ENCODE measurements around the gene VWF.
"Not testable (repeated sequence)": the region's sequence is repeated elsewhere in the genome, so short reads cannot be mapped to it uniquely, and the experiment has no call there.

VWF gene

DNA sequence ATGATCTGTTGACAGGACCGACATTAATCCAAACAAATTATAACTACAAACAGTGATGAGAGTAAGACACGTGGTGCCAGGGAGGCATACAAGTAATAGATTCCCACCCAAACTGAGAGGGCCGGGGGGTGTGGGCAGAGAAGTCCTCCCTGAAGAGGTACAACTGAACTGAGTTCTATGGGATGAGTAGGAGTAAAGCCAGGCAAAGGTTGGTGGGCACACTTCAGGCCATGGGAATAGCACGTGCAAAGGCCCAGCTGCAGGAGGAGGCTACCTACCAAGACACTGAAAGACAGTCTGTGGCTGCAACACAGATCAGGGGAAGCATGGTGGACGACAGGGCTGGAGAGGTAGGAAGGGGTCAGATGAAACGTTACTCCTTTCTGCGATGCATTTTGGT is 22.0 kb upstream of the VWF start:
- DNase-seq: no peak

- DNase-seq: no peak
Measured at GRCh38 chr12:6145564-6145963, 21.1 kb upstream of the VWF start.

DNA sequence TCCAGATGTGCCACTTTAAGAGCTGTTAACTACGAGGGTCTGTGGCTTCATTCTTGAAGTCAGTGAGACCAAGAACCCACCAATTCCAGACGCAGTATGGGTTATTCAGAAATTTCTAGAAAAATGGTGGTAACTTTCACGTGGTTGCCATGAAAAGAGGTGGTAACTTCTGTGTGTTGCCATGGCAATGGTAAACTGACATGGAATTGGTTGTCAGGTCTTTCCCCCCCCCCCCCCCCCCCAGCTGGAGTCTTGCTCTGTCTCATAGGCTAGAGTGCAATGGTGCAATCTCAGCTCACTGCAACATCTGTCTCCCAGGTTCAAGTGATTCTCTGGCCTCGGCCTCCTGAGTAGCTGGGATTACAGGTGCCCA is 18.8 kb upstream of the VWF start:
- no peak for DNase-seq

DNA sequence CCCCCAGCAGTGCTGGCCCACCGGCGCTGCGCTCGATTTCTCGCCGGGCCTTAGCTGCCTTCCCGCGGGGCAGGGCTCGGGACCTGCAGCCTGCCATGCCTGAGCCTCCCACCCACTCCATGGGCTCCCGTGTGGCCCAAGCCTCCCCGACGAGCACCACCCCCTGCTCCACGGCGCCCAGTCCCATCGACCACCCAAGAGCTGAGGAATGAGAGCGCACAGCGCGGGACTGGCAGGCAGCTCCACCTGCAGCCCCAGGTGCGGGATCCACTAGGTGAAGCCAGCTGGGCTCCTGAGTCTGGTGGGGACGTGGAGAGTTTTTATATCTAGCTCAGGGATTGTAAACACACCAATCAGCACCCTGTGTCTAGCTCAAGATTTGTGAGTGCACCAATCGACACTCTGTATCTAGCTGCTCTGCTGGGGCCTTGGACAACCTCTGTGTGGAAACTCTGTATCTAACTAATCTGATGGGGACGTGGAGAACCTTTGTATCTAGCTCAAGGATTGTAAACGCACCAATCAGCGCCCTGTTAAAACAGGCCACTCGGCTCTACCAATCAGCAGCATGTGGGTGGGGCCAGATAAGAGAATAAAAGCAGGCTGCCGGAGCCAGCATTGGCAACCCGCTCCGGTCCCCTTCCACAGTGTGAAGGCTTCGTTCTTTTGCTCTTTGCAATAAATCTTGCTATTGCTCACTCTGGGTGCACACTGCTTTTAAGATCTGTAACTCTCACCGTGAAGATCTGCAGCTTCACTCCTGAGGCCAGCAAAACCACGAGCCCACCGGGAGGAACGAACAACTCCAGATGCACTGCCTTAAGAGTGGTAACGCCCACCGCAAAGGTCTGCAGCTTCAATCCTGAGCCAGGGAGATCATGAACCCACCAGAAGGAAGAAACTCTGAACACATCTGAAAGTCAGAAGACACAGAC is 18.2 kb upstream of the VWF start:
- DNase-seq: not testable (repeated sequence)

DNA sequence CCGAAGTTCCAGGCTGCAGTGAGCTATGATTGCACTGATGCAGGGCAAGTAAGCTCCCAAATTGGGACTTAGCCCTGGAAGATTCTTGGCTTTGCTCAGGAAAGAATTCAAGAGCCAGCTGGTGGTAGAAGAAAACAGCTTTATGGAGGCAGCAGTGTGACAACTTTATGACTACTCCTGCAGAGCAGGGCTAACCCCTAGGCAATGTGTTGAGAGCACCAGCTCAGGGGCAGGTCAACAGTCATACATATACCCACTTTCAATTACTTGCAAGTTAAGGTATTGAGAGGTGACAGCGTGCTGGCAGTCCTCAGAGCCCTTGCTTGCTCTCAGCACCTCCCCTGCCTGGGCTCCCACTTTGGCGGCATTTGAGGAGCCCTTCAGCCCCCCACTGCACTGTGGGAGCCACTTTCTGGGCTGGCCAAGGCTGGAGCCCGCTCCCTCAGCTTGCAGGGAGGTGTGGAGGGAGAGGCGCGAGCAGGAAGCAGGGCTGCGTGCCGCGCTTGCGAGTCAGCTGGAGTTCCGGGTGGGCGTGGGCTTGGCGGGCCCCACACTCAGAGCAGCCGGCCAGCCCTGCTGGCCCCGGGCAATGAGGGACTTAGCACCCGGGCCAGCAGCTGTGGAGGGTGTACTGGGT is 17.4 kb upstream of the VWF start:
- DNase-seq: not testable (repeated sequence)

DNA sequence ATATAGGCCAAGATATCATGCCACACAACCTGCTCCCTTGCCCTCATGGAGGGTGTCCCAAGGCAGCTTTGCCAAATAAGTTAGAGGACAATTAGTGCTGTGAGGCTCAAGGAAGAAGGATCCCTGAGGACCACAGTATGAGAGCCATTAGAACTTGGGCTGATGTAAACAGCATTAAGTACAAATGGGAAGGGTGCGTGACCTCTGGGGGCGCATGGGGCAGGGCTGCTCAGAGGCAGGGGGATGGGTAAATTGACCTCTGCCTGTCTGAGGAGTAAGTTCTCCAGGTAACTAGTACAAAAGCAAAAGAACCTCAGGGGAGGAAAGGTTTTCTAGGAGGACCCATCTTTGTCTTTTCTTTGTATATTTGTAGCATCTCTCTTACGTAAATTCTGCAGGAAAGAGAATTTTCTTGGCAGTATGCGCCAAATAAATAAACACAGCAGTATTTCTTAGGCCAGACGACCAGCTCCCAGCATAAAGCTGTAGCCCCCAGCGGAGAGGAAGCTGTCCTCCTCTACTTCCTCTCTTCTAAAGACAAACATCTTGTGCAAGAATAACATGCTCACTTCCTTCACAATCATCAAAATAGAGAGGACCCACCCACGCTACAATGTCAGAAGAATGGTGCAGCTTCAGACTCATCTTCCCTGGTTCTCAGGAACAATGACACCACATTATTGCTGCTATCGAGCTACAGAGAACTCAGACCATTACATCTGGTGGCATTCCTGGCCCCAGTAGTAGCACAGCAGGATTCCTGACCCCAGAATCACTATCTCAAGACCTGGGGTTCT is 16.4 kb upstream of the VWF start:
- DNase-seq: peak in 3 of 56 donors; percentile 15 to 24 (median 22)

- no peak for DNase-seq
Measured at GRCh38 chr12:6135071-6135470, 10.6 kb upstream of the VWF start.

DNA sequence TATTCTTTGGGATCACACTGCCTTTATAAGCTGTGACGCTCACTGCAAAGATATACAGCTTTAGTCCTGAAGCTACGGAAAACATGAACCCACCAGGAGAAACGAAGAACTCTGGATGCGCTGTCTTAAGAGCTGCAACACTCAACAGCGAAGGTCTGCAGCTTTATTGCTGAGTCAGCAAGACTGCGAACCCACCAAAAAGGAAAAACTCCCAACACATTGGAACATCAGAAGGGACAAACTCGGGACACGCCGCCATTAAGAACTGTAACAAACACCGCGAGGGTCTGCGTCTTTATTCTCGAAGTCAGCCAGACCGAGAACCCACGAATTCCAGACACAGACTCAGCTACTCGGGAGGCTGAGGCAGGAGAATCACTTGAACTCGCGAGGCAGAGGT is 9.2 kb upstream of the VWF start:
- DNase-seq: no peak

DNA sequence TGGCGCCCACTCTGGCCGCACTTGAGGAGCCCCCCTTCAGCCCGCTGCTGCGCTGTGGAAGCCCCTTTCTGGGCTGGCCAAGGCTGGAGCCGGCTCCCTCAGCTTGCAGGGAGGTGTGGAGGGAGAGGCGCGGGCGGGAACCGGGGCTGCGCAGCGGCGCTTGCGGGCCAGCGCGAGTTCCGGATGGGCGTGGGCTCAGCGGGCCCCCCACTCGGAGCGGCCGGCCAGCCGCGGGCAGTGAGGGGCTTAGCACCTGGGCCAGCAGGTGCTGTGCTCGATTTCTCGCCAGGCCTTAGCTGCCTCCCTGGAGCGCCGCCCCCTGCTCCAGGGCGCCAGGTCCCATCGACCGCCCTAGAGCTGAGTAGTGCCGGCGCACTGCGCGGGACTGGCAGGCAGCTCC is 8.0 kb upstream of the VWF start:
- no peak for DNase-seq

DNA sequence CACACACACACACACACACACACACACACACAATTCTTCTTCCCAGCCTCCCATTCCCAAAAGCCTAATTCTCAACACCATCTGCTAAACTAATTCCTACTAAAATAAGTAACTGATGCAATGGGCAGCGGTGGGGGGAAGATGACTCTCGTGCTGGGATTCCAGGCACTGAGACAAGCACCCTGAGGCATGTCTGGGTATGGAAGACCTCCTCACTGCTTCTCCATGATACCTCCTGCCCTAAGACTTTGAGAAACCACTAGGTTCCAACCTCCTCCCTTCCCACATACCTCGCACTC is 789 bp upstream of the VWF start:
- DNase-seq: no peak

DNA sequence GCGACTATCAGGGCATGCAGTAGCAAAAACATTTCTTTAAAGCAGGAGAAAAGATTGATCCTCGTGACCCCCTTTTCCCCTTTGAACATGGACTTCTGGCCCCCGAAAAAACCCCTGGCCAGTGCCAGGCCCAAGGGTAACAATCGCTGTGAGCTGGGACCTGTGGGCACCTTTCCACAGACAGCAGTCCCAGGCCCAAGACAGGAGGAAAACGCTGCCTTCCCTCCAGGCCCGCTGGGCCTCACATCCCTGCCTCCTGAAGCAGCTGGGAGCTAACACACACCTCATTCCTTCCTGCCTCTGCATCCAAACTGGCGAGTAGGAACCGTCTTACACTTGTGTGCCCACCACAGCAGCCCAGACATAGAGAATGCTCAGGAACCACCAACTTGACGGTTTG is 1.2 kb downstream of the VWF start:
- DNase-seq: no peak

GRCh38 chr12:6122201-6122600 is 2.3 kb downstream of the VWF start:
- no peak for DNase-seq

GRCh38 chr12:6120796-6121473 is 3.5 kb downstream of the VWF start:
- DNase-seq: no peak

GRCh38 chr12:6118891-6119568 is 5.4 kb downstream of the VWF start:
- DNase-seq: no peak

DNA sequence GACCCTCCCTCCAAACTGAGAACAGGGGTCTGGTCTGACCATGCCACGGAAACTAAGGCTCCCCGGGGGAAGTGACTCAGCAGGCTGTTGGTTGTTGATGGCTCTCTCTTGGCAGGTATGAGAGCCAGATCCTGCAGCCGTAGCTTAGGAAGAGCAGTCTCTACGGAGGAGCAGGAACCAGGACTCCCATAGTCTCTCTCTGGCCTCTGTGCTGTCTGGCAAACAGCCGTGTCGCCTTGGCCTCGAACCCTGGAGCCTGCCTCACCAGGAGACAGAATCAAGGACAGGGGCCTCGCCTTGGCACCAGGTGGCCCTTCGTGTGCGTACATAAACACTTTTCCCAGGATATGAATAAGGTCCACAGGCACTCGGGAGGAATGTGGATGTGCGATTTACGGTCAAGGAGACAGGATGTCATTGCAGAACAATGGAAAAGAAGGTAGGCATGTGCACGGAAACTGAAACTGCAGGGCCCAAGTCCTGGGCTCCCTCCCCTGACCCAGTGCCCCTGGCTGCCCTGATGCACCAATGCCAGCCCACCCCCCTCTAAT is 7.9 kb downstream of the VWF start:
- DNase-seq: no peak

DNA sequence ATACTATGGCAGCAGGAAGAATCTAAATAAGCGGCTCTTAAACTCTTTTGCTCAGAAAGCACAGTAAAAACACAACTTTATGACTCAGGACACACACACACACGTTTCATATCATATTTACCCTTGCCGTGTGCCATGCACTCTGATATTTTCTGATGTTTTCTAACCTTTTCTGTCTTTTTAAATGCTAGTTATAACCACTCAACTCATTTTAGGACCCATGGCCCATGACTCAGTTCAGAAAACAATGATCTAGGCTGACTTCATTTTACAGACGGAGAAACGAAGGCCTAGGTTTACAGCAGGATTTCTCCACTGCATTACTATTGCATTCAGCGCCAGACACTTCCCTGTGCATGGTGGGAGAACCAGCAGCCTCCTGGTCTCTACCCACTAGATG is 9.1 kb downstream of the VWF start:
- no peak for DNase-seq

DNA sequence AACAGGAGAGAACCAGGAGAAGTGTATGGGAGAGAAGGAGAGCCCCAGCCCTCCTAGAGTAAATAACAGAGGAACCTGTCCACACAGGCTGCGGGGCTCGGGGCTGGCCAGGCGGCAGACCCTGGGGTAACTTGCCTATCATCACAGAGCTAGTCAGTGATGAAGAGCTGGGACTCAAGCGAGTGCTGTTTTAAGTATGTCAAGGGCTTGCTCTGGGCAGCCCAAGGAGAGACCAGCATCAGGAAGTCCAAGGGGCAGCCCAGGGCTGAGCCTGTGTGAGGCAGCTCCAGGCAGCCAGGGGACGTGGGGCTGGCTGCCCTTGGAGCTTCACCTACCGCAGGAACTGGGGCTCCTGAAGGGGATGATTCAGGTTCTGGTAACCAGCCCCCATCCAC is 10.0 kb downstream of the VWF start:
- DNase-seq: no peak

GRCh38 chr12:6113691-6114475 is 10.6 kb downstream of the VWF start:
- DNase-seq: peak in 2 of 56 donors; percentile 7 to 8

DNA sequence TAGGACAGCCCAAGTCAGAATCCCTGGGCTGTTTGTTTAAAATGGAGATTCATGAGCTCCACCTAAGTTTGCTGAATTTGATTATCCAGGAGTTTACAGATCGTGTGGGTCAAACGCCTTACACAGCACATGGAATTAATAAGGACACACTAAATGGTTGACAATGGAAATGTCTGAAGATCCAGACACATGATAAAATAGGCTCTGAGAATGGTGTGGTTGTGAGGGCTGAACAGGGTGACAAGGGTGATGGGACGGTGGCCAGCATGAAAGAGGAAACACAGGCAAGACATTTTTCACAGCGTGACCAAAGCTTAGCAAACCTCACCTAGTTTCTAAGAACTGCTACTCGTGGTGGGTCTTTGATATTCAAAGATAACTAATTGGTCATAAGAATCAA is 12.5 kb downstream of the VWF start:
- no peak for DNase-seq

- DNase-seq: no peak
Measured at GRCh38 chr12:6110006-6110405, 14.5 kb downstream of the VWF start.
